Cardiac septum (tissue), 1 donor: ENCODE results near the gene APOD. TPM values are rescaled to one million over a fixed set of nuclear protein-coding genes. Genes with fewer than 3 reads are reported as not detected.
A peak's percentile ranks its signal among the peaks of the same experiment; 100 is the strongest.

Experiments
- DNase-seq: peaks from one replicate; pipeline ENCODE4 v3.0.0-alpha.2; 2020; ENCODE audit warnings: low spot score
- intact Hi-C: fragments of 100-400 bp; cut with DNase I; formaldehyde crosslinking; loops from one replicate; pipeline ENCODE4 v1.14.0; 2022
- total RNA-seq: library from RNA; stranded (reverse); fragmentation: NEBNext Ultra II Directional; extraction: Animal tissue kit (Norgen Biotek cat#: 25700); gene quantifications from one replicate; pipeline ENCODE4 v1.2.1, GENCODE V29; 2021
- donor health status: DM: no; HTN: no; CAD: no.

APOD gene
- total RNA-seq, 1 donor from 2014 or later = 692 TPM

DNA sequence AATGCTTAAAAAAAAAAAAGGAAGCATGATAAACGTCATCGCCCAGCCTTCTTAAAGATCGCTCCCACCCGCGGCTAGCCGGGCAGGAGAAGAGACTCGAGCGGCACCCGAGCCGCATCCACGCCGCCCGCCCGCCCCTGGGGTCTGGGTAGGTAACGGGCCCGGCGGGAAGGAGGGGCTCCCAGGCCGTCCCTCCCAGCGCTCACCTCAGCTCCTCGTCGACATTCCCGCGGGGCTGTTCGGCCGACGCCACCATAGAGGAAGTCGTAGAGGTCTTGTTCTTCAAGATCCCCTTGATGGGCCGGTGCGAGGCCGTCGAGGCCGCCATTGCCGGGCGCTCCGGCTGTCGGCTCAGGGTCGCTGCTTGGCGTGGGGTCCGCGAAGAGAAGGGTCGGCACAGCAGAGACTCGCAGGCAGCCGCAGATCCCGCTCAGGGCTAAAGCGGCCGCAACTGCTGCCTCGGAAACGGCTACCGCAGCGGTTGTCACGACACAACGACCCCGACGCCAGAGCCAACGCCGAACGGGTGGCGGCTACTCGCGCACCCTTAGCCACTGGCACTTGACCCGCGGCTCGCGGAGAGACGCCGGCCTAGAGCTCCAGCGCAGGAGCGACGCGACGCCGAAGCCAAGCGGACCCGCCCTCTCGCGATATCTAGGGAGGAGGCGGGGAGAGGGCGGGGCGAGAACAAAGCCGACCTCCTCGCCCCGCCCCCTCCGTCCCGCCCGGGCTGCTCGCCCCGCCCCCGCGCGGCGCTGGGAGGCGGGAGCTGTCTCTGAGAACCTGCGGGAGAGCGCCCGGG, 40.8 kb downstream of the APOD start, which contains the start of gene PPP1R2:
PPP1R2 (minus strand) TSS at position 628 of the 802 bp plus-strand sequence; CDS start at position 328, 300 bp downstream.
- peak; percentile 96 for DNase-seq
- intact Hi-C loops = no loop called here

GRCh38 chr3:195542316-195542697, 41.4 kb downstream of the APOD start:
- intact Hi-C loops = no loop called here
- no peak for DNase-seq

GRCh38 chr3:195540511-195540910, 43.2 kb downstream of the APOD start:
- intact Hi-C loops = no loop called here
- DNase-seq = no peak

DNA sequence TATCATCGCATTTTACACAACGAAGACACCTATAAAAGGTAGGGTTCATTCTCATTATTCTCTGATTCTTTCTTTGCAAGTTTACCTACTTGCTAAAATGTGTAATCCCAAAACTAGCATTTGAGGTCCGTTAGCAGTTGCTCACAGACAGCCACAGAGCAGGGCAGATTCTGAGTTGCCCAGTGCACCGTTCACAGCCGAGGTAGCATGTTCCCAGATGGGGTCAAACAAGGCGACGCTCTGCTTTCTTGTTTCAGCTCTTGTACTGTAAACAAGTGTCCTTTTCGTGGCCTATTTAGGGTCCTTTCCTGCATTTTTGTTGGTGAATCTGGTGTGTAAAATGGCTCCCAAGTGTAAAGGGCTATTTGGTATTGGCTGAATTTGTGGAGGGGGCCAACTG, 43.7 kb downstream of the APOD start:
- intact Hi-C loops = no loop called here
- DNase-seq = no peak

DNA sequence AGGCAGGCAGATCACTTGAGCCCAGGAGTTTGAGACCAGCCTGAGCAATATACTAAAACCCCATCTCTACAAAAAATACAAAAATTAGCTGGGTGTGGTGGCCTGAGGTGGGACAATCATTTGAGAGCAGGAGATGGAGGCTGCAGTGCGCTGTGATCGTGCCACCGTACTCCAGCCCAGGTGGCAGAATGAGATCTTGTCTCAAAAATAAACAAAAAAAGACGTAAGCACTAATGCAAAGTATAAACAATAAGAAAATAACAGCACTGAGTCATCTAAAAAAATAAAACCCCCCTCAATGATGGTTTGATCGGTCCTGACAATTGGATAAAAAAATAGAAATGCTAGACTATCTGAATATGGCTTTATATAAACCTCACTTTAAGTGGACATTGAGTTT, 44.3 kb downstream of the APOD start:
- no peak for DNase-seq
- intact Hi-C loops = no loop called here

GRCh38 chr3:195537995-195538394, 45.7 kb downstream of the APOD start:
- no peak for DNase-seq
- intact Hi-C loops = no loop called here

DNA sequence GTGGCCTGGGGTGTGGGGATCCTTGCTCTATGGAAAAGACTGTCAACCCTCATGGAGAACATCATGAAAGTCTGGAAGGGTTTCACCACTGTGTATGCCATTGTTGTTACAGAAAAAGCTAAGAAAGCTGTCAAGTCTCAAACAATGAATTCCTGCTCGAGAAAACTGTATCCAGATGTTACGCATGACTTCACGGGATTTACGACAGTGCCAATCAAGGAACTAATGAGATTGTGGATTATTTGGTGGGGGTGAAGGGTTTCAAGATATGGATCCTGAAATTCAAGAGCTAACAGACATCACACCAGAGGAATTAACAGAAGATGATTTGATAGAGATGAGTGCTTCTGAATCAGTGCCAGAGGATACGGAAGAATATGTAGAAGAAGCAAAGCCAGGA, 48.4 kb downstream of the APOD start:
- DNase-seq = no peak
- intact Hi-C loops = no loop called here

GRCh38 chr3:195532834-195533233, 50.9 kb downstream of the APOD start:
- DNase-seq = no peak
- intact Hi-C loops = no loop called here

- intact Hi-C loops = no loop called here
- no peak for DNase-seq
Measured at GRCh38 chr3:195532345-195532744, 51.4 kb downstream of the APOD start.

DNA sequence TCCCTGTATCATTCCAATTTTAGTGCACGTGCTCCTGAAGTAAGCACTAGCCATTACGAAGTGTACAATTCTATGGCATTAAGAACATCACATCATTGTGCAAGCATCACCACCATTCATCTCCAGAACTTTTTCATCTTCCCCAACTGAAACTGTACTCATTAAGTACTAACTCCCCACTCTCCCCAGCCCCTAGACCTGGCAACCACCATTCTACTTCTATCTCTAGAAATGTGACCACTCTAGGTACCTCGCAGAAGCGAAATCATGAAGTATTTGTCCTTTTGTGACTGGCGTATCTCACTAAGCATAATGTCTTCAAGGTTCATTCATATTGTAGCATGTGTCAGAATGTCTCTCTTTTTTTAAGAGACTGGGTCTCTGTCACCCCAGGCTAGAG, 52.1 kb downstream of the APOD start:
- intact Hi-C loops = no loop called here
- no peak for DNase-seq

DNA sequence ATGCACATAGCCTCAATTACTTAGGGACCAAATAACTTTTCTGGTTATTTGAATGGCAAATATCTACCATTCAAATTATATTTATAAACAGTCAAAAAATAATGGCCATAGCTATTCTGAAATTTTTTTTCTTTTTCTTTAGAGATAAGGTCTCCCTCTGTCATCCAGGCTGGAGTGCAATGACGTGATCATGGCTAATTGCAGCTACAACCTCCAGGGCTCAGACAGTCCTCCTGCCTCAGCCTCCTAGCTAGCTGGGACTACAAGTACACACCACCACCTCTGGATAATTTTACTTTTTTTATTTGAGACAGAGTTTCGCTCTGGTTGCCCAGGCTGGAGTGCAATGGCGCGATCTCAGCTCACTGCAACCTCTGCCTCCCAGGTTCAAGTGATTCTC, 57.2 kb downstream of the APOD start:
- no peak for DNase-seq
- intact Hi-C loops = no loop called here

- intact Hi-C loops = loop anchor here (5.0 kb wide), 1 partner anchor 842 kb away; no protein-coding TSS in a partner anchor
Measured at GRCh38 chr3:195524171-195524896, 59.4 kb downstream of the APOD start.

DNA sequence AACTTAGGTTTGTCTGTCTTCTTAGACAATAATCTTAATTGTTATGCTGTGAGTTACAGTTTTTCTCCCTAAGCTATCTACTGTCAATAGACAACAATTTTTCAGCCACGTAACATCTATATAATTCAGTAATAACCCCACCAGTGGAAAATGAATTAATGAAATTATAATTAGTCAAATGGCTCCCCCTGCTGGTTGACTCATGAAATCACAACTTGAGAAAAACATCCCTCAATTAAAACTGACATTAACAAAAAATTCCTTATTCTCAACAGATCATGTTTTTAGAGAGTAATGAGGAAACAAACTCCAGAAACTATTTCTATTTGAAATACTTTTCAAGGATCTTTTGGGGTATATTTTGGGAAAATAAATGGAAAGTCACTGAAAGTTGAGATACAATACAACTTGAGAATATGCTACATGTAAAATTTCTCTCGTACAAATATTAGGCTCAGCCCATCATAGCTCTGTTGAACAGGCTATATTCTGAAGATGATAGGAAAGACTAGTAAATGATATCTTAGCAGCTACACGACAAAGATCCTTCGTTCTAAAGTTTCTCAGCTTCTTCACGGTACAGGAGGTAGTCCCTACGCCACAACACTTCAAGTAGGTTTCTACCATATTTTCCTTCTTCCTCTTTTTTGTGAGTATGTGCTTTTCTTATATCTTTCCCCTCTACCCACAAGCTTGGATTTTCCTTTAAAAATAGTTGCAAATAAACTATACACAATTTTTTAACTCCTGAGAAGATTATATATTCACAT, 61.3 kb downstream of the APOD start:
- intact Hi-C loops = loop anchor here (1.0 to 5.0 kb wide), 2 partner anchors 251 to 840 kb away; partner anchors contain the start of gene XXYLT1
- no peak for DNase-seq

More at GRCh38 chr3:195524171-195524896, 59.4 kb downstream of the APOD start:
- no peak for DNase-seq

Other genes with a start within 250 kb of the APOD start
- gene ACAP2, start 140.9 kb downstream of the APOD start, total RNA-seq = 20.0 TPM
- 53.6 TPM for gene PPP1R2, start 40.6 kb downstream of the APOD start, total RNA-seq
- 6.5 TPM for gene MUC20, start 137.0 kb upstream of the APOD start, total RNA-seq
- 0.03 TPM for gene MUC4, start 228.0 kb upstream of the APOD start, total RNA-seq